PFSK-1 (cell line): ENCODE data around the gene AHR.

ENCODE experiments used
- POLR2AphosphoS5 ChIP-seq: IDR thresholded peaks from 2 replicates; pipeline ENCODE4 v1.6.1; 2012; ENCODE audit warnings: low read depth, mild to moderate bottlenecking, control low read depth, low read length, moderate library complexity
- REST ChIP-seq, 2 experiments: IDR thresholded peaks; 2 replicates each; pipeline versions ENCODE4 v1.6.1 to v1.8.0; 2011 to 2012; ENCODE audit warnings: low read depth in 2 of 2, low read length in 2 of 2, control low read depth in 1 of 2, inconsistent platforms in 1 of 2, mild to moderate bottlenecking in 1 of 2, moderate library complexity in 1 of 2; ENCODE audit not compliant: insufficient read depth in 1 of 2
- SIN3A ChIP-seq: IDR thresholded peaks from 2 replicates; pipeline ENCODE4 v1.6.1; 2012; ENCODE audit warnings: mild to moderate bottlenecking, low read length, moderate library complexity, borderline replicate concordance; ENCODE audit not compliant: insufficient read depth
- TAF1 ChIP-seq: IDR thresholded peaks from 2 replicates; pipeline ENCODE4 v1.6.1; 2012; ENCODE audit warnings: low read length, control low read depth, borderline replicate concordance; ENCODE audit not compliant: insufficient read depth

GRCh38 chr7:17307000-17307399, 8.5 kb downstream of the AHR start:
- TF ChIP-seq POLR2AphosphoS5 (no peak), TAF1 (no peak), SIN3A (no peak), REST (IDR thresholded peaks at IDR 0.05; ENCODE audit: insufficient read depth in 1 of 2, low read depth in 2 of 2, low read length in 2 of 2) (no peak)
